GM10847 (cell line): Measurements from ENCODE around the gene RNU5B-1.

Experiments used
- POLR2A ChIP-seq: IDR thresholded peaks from 2 replicates; pipeline ENCODE4 v1.6.1; 2011; ENCODE audit not compliant: insufficient read length; ENCODE audit errors: extremely low read depth

The RNU5B-1 gene

GRCh38 chr15:65330934-65331645 lies 26.6 kb downstream of the RNU5B-1 start:
- TF ChIP-seq POLR2A, result no peak

- no peak for TF ChIP-seq POLR2A
Observed at GRCh38 chr15:65331811-65332210, 27.3 kb downstream of the RNU5B-1 start.

DNA sequence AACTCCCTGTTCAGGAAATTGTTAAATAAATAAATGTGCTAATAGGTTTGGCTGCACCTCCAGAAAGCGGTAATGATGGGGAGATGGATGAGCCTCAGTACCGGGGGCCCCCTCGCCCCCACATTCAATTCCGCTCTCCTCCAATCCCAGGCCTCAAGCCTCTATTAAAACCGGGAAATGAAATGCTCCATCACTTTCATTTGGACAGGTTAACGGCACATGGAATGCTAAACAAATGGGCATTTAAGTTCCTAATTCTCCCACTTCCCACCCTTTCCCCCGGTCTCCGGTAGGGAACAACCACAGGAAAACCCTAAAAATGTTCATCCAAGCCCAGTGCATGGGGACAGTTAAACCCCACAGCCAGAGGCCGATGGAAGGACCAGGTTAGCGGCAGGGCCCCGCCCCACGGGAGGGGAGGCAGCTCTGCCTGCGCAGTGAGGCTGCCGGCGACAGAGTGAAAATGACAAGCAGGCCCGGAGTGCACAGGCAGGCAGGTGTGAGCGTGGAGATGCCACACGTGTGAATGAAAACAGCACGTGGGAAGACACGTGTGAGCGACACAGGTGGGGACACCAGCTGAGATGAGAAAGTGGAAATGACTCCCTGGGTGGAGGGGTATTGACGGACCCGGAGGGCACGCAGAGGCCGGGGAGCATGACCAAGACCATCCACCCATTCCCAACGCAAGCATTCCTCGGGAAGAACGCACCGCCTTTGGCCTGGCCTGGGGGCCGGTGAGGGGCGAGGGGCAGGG lies 28.1 kb downstream of the RNU5B-1 start:
- no peak for TF ChIP-seq POLR2A

- TF ChIP-seq POLR2A, result no peak
Observed at GRCh38 chr15:65333148-65333820, 28.8 kb downstream of the RNU5B-1 start.

DNA sequence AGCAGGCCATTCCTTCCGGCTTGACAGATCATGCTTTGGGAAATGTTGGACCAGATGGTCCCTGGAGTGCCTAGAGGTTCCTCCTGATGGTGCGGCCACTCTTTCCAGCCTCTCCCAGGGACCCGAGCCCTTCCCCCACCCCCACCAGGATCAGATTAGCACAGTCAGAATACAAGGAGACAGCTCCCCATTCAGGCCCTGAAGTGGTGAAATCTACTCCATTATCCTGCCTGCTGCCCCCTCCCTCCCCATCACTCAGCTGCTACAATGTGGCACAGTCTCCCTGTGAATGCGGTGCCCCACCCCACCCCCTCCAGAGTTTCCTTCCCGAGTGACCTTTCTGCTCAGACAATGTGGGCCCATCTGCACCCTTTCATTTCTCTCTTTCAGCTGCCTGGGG lies 29.4 kb downstream of the RNU5B-1 start:
- TF ChIP-seq POLR2A, result no peak

DNA sequence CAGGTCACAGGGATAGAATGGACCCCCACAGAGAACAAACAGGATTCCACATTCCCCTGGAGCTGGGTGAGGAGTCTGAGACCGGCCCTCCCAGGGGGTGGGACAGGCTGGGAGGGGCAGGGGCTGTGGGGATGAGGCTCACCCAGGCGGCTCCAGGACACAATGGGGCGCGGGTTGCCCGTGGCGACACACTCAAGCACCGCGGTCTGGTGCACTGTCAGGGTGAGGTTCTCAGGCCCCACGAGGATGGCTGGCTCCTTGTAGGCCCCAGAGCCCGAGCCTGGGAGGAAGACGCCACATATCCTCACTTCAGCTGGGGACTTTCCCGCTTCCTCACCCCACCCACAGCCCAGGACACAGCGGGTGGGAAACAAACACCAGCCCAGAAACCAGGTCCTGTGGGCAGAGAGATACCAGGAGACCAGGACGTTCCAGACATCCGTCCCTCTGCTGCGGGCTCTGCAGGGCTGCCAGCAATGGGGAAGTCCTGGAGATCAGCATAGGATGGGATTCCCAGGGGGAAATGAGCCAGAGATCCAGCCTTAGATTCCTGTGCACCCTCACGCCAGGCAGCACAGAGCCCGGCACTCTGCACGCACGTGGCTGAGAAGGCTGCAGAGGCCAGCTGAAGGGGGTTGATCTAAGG lies 30.2 kb downstream of the RNU5B-1 start:
- no peak for TF ChIP-seq POLR2A

DNA sequence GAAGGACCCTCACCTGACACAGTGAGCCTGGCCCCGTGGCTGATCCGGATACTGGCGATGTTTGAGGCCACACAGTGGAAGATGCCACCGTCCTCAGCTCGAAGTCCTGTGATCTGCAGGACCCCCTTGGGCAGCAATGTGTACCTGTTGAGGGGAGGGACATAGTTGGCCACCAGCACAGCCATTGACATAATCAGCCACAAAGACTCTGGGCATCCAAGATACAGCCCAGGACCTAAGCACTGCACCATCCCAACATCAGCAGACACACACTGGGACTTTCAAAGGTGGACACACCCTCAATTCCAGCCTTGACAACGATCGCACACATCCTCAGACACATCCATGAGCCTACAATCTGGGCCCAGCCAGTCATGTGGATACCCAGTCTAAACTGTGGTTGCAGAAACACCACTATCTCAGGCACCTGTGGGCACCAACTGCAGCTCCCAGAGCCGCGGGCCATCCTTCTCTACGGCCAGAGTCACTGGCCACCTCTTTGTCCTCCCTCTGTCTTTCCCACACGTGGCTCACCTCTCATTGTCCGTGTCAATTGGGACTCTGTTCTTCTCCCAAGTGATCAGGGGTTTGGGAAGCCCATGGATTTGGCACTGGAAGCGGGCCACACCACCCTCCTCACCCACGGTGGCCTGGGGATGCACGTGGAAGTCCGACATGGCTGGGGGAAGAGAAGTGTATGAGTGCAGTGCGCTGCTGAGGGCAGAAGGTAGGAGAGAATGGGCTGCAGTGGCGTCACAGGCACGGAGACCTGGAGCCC lies 31.0 kb downstream of the RNU5B-1 start:
- no peak for TF ChIP-seq POLR2A

DNA sequence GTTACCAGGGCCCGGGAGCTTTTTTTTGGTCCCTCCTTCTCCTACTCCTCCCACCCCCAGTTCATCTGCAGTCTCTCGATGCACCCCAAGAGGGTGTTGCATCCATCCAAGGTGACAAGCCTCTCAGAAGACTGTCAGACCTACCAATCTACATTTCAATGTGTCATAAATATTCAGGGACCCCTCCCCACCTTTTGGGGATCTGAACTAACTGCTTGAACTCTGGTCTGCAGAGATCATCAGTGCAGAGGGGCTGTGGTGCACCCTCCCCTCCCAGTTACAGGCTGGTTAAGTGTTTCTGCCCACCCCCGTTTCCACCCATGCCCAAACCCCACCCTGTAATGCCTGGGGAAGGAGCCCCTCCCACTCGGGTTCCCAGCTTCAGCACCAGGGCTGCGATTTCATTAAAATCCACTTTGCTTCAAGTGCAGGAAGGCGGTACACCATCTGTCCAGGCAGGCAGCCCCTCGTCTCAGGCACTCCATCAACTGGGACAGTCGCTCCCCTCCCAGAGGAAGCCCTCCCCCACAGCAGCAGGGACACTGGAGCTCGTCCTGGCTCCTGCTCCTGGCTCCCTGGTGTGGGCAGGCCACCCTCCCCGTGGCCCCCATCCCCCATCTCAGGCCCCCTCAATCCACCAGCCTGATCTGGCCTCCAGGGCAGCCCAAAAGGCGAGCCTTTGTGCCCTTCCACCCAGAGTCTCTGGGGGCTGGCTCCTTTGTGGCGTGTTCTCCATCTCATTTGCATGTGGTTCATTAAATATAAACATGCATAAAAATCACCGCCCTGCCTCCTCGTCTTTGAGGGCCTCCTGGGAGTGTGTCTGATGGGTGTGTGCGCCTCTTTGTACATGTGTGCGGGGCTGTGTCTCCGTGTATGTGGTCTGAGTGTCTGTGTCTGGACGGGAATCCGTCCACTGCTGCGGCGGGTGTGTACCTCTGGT lies 32.3 kb downstream of the RNU5B-1 start:
- no peak for TF ChIP-seq POLR2A

GRCh38 chr15:65337436-65338070 lies 33.1 kb downstream of the RNU5B-1 start:
- no peak for TF ChIP-seq POLR2A

- TF ChIP-seq POLR2A, result no peak
Observed at GRCh38 chr15:65338366-65338765, 33.9 kb downstream of the RNU5B-1 start.

- no peak for TF ChIP-seq POLR2A
Observed at GRCh38 chr15:65338823-65339222, 34.3 kb downstream of the RNU5B-1 start.

- TF ChIP-seq POLR2A, result no peak
Observed at GRCh38 chr15:65339416-65339815, 34.9 kb downstream of the RNU5B-1 start.

DNA sequence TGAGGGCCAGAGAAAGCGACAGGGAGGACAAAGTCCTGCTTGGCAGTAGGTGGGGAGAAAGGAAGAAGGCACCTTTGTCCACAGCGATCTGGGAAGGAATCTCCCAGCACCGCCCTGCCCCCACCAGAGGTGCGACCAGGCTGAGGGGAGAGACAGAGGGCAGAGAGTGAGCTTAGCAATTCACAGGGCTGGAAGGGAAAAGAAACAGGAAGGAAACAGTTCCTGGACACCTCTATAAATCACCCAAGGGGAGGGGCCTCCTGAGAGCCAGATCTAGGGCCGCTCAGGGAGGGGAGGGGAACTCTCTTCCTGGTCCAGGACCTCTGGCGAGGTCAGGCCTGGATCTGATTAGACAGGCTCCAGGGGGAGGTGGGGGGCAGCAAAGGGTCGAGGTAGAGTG lies 35.4 kb downstream of the RNU5B-1 start:
- no peak for TF ChIP-seq POLR2A

DNA sequence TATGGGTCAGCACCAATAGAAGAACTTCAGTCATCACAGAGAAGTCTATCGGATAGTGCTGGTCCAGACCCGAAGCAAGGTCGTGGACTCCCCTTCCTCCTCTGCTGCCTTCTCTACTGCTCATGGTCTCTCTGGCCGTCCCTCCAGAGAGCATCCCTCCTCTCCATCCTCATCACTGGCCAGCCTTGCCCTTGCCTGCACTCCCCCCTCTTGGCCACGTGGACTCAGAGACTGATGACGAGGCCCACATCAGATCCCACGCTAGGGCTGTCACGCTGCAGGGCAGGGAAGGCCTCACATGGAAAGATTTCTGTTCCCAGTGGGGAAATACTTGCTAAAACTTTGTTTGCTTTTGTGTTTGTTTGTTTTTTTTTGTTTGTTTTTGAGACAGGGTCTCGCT lies 38.0 kb downstream of the RNU5B-1 start:
- TF ChIP-seq POLR2A, result no peak
